Lung (tissue), 12 donors: ENCODE results near the gene PRPSAP1. TPM values are rescaled to one million over a fixed set of nuclear protein-coding genes. Genes with fewer than 3 reads are reported as not detected.

Experiments used
- ATAC-seq: fragments of 200-7000 bp; cut with Tn5 transposase; one replicate; pipeline ENCODE4 v1.9.1; 2020; ENCODE audit warnings: moderate number of reproducible peaks; ENCODE audit not compliant: insufficient read depth, low FRiP score
- DNase-seq, 3 donors: peaks; one replicate each; pipeline ENCODE4 v3.0.0-alpha.2; 2013 to 2017
- H3K27ac ChIP-seq, 2 donors: one replicate each; pipeline ENCODE4 v1.5.1; 2013; ENCODE audit warnings: mild to moderate bottlenecking in 2 of 2, moderate library complexity in 2 of 2, control low read depth in 1 of 2, inconsistent platforms in 1 of 2, low read depth in 1 of 2, low read length in 1 of 2
- H3K27me3 ChIP-seq, 3 donors: one replicate each; pipeline ENCODE4 v1.5.1; 2013; ENCODE audit warnings: low read length in 2 of 3; ENCODE audit not compliant: control insufficient read depth in 3 of 3, insufficient read depth in 3 of 3
- H3K36me3 ChIP-seq, 4 donors: one replicate each; pipeline ENCODE4 v1.5.1; 2013; ENCODE audit warnings: low read length in 4 of 4, mild to moderate bottlenecking in 1 of 4, moderate library complexity in 1 of 4; ENCODE audit not compliant: control insufficient read depth in 4 of 4, insufficient read depth in 4 of 4
- H3K4me1 ChIP-seq, 5 donors: one replicate each; pipeline ENCODE4 v1.5.1; 2013; ENCODE audit warnings: low read length in 5 of 5, mild to moderate bottlenecking in 2 of 5, moderate library complexity in 1 of 5; ENCODE audit not compliant: control insufficient read depth in 5 of 5, insufficient read depth in 5 of 5
- H3K4me3 ChIP-seq: one replicate; pipeline ENCODE4 v1.5.1; 2013; ENCODE audit warnings: mild to moderate bottlenecking, control low read depth, moderate library complexity
- H3K9ac ChIP-seq, 2 donors: one replicate each; pipeline ENCODE4 v1.5.1; 2013; ENCODE audit warnings: low read length in 2 of 2, control low read depth in 1 of 2; ENCODE audit not compliant: insufficient read depth in 1 of 2
- H3K9me3 ChIP-seq, 4 donors: one replicate each; pipeline ENCODE4 v1.5.1; 2013; ENCODE audit warnings: low read length in 3 of 4, mild to moderate bottlenecking in 1 of 4, moderate library complexity in 1 of 4; ENCODE audit not compliant: control insufficient read depth in 4 of 4, insufficient read depth in 3 of 4
- CTCF ChIP-seq: IDR thresholded peaks from 2 replicates; pipeline ENCODE4 v1.5.1; 2012; ENCODE audit warnings: mild to moderate bottlenecking; ENCODE audit errors: control extremely low read depth, extremely low read depth
- WGBS, 2 donors: extraction: QIAGEN DNeasy Blood & Tissue Kit; methylation state at CpG; one replicate each; pipeline ENCODE4 v1.1.7; 2013; 5-methylcytosine and 5-hydroxymethylcytosine counted together
- polyA plus RNA-seq, 2 donors: library from polyadenylated mRNA; stranded (reverse); fragments of 200-250 nt; gene quantifications; one replicate each; pipeline ENCODE4 v1.2.1, GENCODE V29; 2013
- total RNA-seq, 2 donors: library from RNA; depleted of rRNA in 1 of 2; stranded (reverse); fragments of >200 nt in 1 of 2; gene quantifications; one replicate each; pipeline ENCODE4 v1.2.1, GENCODE V29; 2014 to 2021
- donor health status: control.
- donor health status: control.
- donor health status: Bipolar disorder and iron deficiency.
- donor health status: healthy.
- donor health status: DM: yes; HTN: yes; CAD: no.

The PRPSAP1 gene
- total and polyA plus RNA-seq, 4 donors = 29.8 to 74.7 (median 34.6) TPM

- 61 to 76% methylated on average over 12 of the region's 12 CpGs for WGBS, 2 donors
- Histone ChIP-seq H3K27ac (no peak overlapping the region), H3K4me1 (peaks cover 0 to 16% (median 4%) of the 10 kb centered on the region in 5 donors), H3K27me3 (no peaks in the 10 kb centered on the region), H3K4me3 (no peak overlapping the region), H3K36me3 (no peaks in the 10 kb centered on the region), H3K9ac (no peak overlapping the region), H3K9me3 (no peaks in the 10 kb centered on the region)
- no peak for DNase-seq
- no peak for ATAC-seq
- TF ChIP-seq CTCF = no peak
Measured at GRCh38 chr17:76356803-76357456, 3.2 kb upstream of the PRPSAP1 start.

DNA sequence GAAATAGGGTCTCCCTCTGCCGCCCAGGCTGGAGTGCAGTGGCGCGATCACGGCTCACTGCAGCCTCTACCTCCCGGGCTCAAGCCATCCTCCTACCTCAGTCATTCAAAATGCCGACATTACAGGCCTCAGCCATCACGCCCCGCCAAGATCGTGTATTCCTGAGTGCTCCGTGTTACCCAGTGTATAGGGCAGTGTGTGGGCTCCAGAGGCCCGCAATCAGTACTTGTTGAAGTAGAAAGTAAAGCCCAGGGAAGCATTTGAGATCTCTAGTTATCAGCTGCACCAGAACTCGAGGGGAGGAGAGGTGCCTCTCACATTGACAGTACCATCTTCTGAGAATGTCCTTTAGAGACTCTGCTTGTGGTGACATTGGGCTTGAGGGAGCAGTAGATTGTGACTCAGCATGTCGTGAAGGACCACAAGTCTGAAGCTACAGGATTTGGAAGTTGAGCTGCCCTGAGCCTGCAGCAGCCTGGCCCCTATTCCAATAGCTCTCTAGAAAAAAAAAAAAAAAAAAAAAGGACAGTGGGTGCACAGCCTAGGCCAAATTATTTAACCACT is 1.1 kb upstream of the PRPSAP1 start:
- 54 to 57% methylated on average over 13 of the region's 13 CpGs for WGBS, 2 donors
- Histone ChIP-seq H3K4me1 (peaks cover 0 to 8% (median 1%) of the 10 kb centered on the region in 5 donors), H3K4me3 (no peak overlapping the region), H3K27me3 (no peaks in the 10 kb centered on the region), H3K9me3 (no peaks in the 10 kb centered on the region), H3K27ac (no peak overlapping the region), H3K36me3 (no peaks in the 10 kb centered on the region), H3K9ac (no peak overlapping the region)
- no peak for TF ChIP-seq CTCF
- DNase-seq (no peak), ATAC-seq (no peak)

DNA sequence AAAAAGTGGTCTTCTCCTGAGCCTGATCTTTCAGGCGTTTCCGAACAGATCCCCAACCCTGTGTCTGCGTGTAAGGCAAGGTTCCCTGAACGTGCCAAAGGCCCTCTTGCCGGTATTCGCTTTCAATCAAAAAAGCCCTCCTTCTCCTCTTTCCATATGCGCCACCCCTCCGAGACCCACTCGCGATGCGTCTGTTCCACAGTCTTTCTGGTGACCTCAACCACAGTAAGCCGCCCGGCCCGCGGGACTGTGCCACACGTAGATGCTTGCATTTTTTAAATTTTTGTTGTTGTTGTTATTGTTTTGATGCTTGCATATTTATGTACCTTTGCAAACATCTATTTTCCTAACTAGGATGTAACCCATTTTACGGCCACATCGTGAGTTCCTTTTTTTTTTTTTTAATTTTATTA is 607 bp upstream of the PRPSAP1 start:
- DNase-seq = no peak

More for the DNA sequence above, 607 bp upstream of the PRPSAP1 start:
- Histone ChIP-seq H3K4me1 (peaks cover 0 to 8% (median 1%) of the 10 kb centered on the region in 5 donors), H3K27me3 (no peaks in the 10 kb centered on the region), H3K9me3 (no peaks in the 10 kb centered on the region), H3K27ac (no peak overlapping the region), H3K36me3 (no peaks in the 10 kb centered on the region), H3K9ac (no peak overlapping the region), H3K4me3 (peak overlapping the region; percentile 82)
- TF ChIP-seq CTCF = no peak
- 1 to 2% methylated on average over 18 of the region's 18 CpGs for WGBS, 2 donors
- ATAC-seq = no peak
